WTC11 (cell line): Measurements from ENCODE around the gene TLNRD1. TPM values are rescaled to one million over a fixed set of nuclear protein-coding genes. Genes with fewer than 3 reads are reported as not detected.

ENCODE experiments used
- ATAC-seq: fragments of 200-7000 bp; cut with Tn5 transposase; 2 replicates; pipeline ENCODE4 v1.10.0; 2021; ENCODE audit warnings: mild to moderate bottlenecking, moderate library complexity
- CTCF ChIA-PET: fragments of 300-600 bp; sonication (Branson Sonifier 250); formaldehyde crosslinking; loops from one replicate; lab custom pipeline; 2021; ENCODE audit warnings: antibody characterized with exemption; lab: Charles Lee
- POLR2A ChIA-PET: fragments of 350-600 bp; sonication (Branson Sonifier 250); formaldehyde crosslinking; loops from one replicate; lab custom pipeline; 2021; ENCODE audit warnings: antibody characterized with exemption; lab: Charles Lee
- DNase-seq: peaks from one replicate; pipeline ENCODE4 v3.0.0; 2021; ENCODE audit warnings: low spot score
- H3K27ac Mint-ChIP-seq: 2 replicates; pipeline ENCODE4 v1.8.0; 2021; ENCODE audit warnings: mixed read lengths
- H3K27me3 Mint-ChIP-seq: 2 replicates; pipeline ENCODE4 v1.8.0; 2021; ENCODE audit warnings: low read depth, mild to moderate bottlenecking, moderate library complexity, mixed read lengths
- H3K36me3 Mint-ChIP-seq: 2 replicates; pipeline ENCODE4 v1.8.0; 2021; ENCODE audit warnings: mixed read lengths
- H3K4me1 Mint-ChIP-seq: 2 replicates; pipeline ENCODE4 v1.8.0; 2022; ENCODE audit warnings: mixed read lengths
- H3K4me3 Mint-ChIP-seq: 2 replicates; pipeline ENCODE4 v1.8.0; 2021; ENCODE audit warnings: mild to moderate bottlenecking, moderate library complexity, mixed read lengths
- H3K9me3 Mint-ChIP-seq: 2 replicates; pipeline ENCODE4 v1.8.0; 2021; ENCODE audit warnings: mixed read lengths
- CREM ChIP-seq: sonication (generic); formaldehyde crosslinking; IDR thresholded peaks from 2 replicates; pipeline ENCODE4 v1.8.1; 2022; ENCODE audit warnings: mild to moderate bottlenecking, missing genetic modification reagents, moderate library complexity
- ELF4 ChIP-seq: sonication (generic); formaldehyde crosslinking; IDR thresholded peaks from 2 replicates; pipeline ENCODE4 v1.8.1; 2022; ENCODE audit warnings: low read depth, mild to moderate bottlenecking, moderate library complexity, missing genetic modification reagents
- EMX1 ChIP-seq: fragments of 250-450 bp; sonication (Bioruptor Pico); IDR thresholded peaks from 2 replicates; pipeline ENCODE4 v1.8.0; 2021; ENCODE audit warnings: mild to moderate bottlenecking
- GABPB1 ChIP-seq: sonication (generic); formaldehyde crosslinking; IDR thresholded peaks from 2 replicates; pipeline ENCODE4 v1.8.1; 2023; ENCODE audit warnings: mild to moderate bottlenecking, missing genetic modification reagents
- GRHL2 ChIP-seq: fragments of 250-450 bp; sonication (Bioruptor Pico); IDR thresholded peaks from 2 replicates; pipeline ENCODE4 v1.8.0; 2022; ENCODE audit warnings: mild to moderate bottlenecking, moderate library complexity; ENCODE audit not compliant: insufficient replicate concordance, severe bottlenecking
- HMGA2 ChIP-seq: fragments of 250-450 bp; sonication (Bioruptor Pico); IDR thresholded peaks from 2 replicates; pipeline ENCODE4 v1.4.0; 2021; ENCODE audit warnings: mild to moderate bottlenecking, moderate library complexity
- NR2C2 ChIP-seq: sonication (generic); formaldehyde crosslinking; IDR thresholded peaks from 2 replicates; pipeline ENCODE4 v1.8.0; 2022; ENCODE audit warnings: mild to moderate bottlenecking, missing genetic modification reagents
- RORB ChIP-seq: fragments of 250-450 bp; sonication (Bioruptor Pico); IDR thresholded peaks from 2 replicates; pipeline ENCODE4 v1.9.0; 2021; ENCODE audit warnings: mild to moderate bottlenecking
- SMAD4 ChIP-seq: sonication (generic); formaldehyde crosslinking; IDR thresholded peaks from 2 replicates; pipeline ENCODE4 v1.8.0; 2022; ENCODE audit warnings: mild to moderate bottlenecking, missing genetic modification reagents
- TEAD1 ChIP-seq: sonication (generic); formaldehyde crosslinking; IDR thresholded peaks from 2 replicates; pipeline ENCODE4 v1.8.0; 2022; ENCODE audit warnings: mild to moderate bottlenecking, missing genetic modification reagents
- TEAD4 ChIP-seq: sonication (generic); formaldehyde crosslinking; IDR thresholded peaks from 2 replicates; pipeline ENCODE4 v1.8.0; 2022; ENCODE audit warnings: mild to moderate bottlenecking, missing genetic modification reagents
- USF2 ChIP-seq: sonication (generic); formaldehyde crosslinking; IDR thresholded peaks from 2 replicates; pipeline ENCODE4 v1.8.1; 2023; ENCODE audit warnings: mild to moderate bottlenecking, missing genetic modification reagents, moderate library complexity
- ZBTB21 ChIP-seq: sonication (generic); formaldehyde crosslinking; IDR thresholded peaks from 2 replicates; pipeline ENCODE4 v1.8.1; 2023; ENCODE audit warnings: mild to moderate bottlenecking, missing genetic modification reagents, borderline replicate concordance
- ZNF232 ChIP-seq: sonication (generic); formaldehyde crosslinking; IDR thresholded peaks from 2 replicates; pipeline ENCODE4 v1.8.0; 2022; ENCODE audit warnings: mild to moderate bottlenecking, missing genetic modification reagents
- ZNF416 ChIP-seq: fragments of 250-450 bp; sonication (Bioruptor Pico); IDR thresholded peaks from 2 replicates; pipeline ENCODE4 v1.9.0; 2021; ENCODE audit warnings: mild to moderate bottlenecking, inconsistent platforms
- ZNF423 ChIP-seq: fragments of 250-450 bp; sonication (Bioruptor Pico); IDR thresholded peaks from 2 replicates; pipeline ENCODE4 v2.1.2; 2022; ENCODE audit warnings: mild to moderate bottlenecking, moderate library complexity
- total RNA-seq: library from RNA; stranded (reverse); gene quantifications from 3 replicates; pipeline ENCODE4 v1.2.3, GENCODE V29; 2021
- TF ChIP-seq, protein P1 (sequence below): sonication (generic); formaldehyde crosslinking; IDR thresholded peaks from 2 replicates; pipeline ENCODE4 v1.8.1; 2022; ENCODE audit warnings: low read depth, missing genetic modification reagents, borderline replicate concordance
- TF ChIP-seq, protein P2 (sequence below): sonication (generic); formaldehyde crosslinking; IDR thresholded peaks from 2 replicates; pipeline ENCODE4 v1.8.1; 2023; ENCODE audit warnings: mild to moderate bottlenecking, moderate library complexity, missing genetic modification reagents
- TF ChIP-seq, protein P3 (sequence below): sonication (generic); formaldehyde crosslinking; IDR thresholded peaks from 2 replicates; pipeline ENCODE4 v1.8.1; 2022; ENCODE audit warnings: mild to moderate bottlenecking, moderate library complexity, missing genetic modification reagents
- TF ChIP-seq, protein P4 (sequence below): sonication (generic); formaldehyde crosslinking; conservative IDR thresholded peaks from 2 replicates; pipeline ENCODE4 v1.8.1; 2022; ENCODE audit warnings: mild to moderate bottlenecking, missing genetic modification reagents
- TF ChIP-seq, protein P5 (sequence below): sonication (generic); formaldehyde crosslinking; IDR thresholded peaks from 2 replicates; pipeline ENCODE4 v1.8.0; 2022; ENCODE audit warnings: missing genetic modification reagents

The TLNRD1 gene
- total RNA-seq, 1 experiment from 2014 or later: 26.7 TPM

DNA sequence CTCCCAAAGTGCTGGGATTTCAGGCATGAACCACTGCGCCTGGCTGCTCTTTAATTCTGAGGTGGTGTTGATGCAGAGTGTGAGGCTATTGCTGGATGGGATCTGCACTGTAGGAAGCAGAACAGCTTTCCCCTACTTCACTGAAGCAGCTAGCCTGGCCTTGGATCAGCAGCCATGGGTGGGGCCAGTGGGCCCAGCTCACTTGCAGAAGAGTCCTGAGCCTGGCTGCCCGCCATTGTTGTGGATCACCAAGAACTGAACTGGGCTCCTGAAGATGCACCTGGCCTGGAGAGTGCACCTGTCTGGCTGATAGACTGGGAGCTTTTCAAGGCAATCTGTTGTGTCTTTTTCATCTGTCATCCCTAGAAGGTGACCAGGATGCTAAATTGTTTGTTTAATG lies 11.9 kb downstream of the TLNRD1 start:
- Mint-ChIP-seq H3K4me3 (no peak overlapping the region), H3K36me3 (no peaks in the 10 kb centered on the region), H3K9me3 (no peaks in the 10 kb centered on the region), H3K27me3 (no peaks in the 10 kb centered on the region), H3K27ac (no peak overlapping the region), H3K4me1 (no peaks in the 10 kb centered on the region)
- no peak for ATAC-seq
- no peak for DNase-seq
- POLR2A ChIA-PET: no interaction called here
- CTCF ChIA-PET: interaction anchor here (0.6 to 0.7 kb wide), 3 partner anchors 17 to 254 kb away, joined by 3 read pairs; no protein-coding TSS in a partner anchor
- TF ChIP-seq ZBTB21 (CRISPR knock-in tag) (no peak), ELF4 (CRISPR knock-in tag) (no peak)

DNA sequence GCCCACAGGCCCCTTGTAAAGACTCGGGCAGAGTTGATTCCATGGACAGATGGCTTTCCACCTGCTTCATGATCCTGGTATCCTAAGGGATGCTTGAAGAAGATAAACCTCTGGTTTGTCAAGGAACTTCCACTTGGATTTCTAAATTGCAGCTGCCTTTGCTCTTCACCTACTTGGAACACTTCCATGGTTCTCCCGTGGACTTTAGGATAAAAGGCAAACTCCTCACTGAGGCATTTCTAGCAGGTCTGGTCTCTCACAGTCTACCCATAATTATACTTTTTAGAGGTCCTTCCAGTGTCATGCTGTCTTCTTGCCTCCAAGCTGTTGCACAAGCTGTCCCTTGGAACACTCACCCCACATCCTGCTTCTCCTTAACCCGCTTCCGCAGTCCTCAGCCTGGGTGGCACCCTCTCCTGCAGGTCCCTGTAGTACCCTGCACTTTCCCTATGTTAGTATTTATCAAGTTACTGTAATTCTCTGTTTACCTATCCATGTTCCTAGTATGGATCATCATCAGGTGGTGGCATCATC lies 12.7 kb downstream of the TLNRD1 start:
- no peaks in the 10 kb centered on the region for H3K27me3 Mint-ChIP-seq
- DNase-seq (no peak), ATAC-seq (no peak)
- H3K4me3 Mint-ChIP-seq: no peak overlapping the region
- H3K36me3 Mint-ChIP-seq: no peaks in the 10 kb centered on the region
- no peak overlapping the region for H3K27ac Mint-ChIP-seq
- TF ChIP-seq RORB (CRISPR knock-in tag) (no peak), NR2C2 (CRISPR knock-in tag) (no peak), CREM (CRISPR knock-in tag) (no peak), EMX1 (CRISPR knock-in tag) (no peak), SMAD4 (CRISPR knock-in tag) (no peak), USF2 (CRISPR knock-in tag) (no peak), ZNF423 (CRISPR knock-in tag) (no peak), TEAD4 (CRISPR knock-in tag) (no peak), ZNF416 (CRISPR knock-in tag) (no peak), GRHL2 (CRISPR knock-in tag) (no peak), GABPB1 (CRISPR knock-in tag) (no peak), TEAD1 (no peak), HMGA2 (CRISPR knock-in tag) (no peak), ZNF232 (CRISPR knock-in tag) (no peak)
- TF ChIP-seq, protein P1, sequence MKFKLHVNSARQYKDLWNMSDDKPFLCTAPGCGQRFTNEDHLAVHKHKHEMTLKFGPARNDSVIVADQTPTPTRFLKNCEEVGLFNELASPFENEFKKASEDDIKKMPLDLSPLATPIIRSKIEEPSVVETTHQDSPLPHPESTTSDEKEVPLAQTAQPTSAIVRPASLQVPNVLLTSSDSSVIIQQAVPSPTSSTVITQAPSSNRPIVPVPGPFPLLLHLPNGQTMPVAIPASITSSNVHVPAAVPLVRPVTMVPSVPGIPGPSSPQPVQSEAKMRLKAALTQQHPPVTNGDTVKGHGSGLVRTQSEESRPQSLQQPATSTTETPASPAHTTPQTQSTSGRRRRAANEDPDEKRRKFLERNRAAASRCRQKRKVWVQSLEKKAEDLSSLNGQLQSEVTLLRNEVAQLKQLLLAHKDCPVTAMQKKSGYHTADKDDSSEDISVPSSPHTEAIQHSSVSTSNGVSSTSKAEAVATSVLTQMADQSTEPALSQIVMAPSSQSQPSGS: no peak
- TF ChIP-seq, protein P2, sequence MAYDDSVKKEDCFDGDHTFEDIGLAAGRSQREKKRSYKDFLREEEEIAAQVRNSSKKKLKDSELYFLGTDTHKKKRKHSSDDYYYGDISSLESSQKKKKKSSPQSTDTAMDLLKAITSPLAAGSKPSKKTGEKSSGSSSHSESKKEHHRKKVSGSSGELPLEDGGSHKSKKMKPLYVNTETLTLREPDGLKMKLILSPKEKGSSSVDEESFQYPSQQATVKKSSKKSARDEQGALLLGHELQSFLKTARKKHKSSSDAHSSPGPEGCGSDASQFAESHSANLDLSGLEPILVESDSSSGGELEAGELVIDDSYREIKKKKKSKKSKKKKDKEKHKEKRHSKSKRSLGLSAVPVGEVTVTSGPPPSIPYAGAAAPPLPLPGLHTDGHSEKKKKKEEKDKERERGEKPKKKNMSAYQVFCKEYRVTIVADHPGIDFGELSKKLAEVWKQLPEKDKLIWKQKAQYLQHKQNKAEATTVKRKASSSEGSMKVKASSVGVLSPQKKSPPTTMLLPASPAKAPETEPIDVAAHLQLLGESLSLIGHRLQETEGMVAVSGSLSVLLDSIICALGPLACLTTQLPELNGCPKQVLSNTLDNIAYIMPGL (CRISPR knock-in tag): no peak
- TF ChIP-seq, protein P3, sequence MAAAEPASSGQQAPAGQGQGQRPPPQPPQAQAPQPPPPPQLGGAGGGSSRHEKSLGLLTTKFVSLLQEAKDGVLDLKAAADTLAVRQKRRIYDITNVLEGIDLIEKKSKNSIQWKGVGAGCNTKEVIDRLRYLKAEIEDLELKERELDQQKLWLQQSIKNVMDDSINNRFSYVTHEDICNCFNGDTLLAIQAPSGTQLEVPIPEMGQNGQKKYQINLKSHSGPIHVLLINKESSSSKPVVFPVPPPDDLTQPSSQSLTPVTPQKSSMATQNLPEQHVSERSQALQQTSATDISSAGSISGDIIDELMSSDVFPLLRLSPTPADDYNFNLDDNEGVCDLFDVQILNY (CRISPR knock-in tag): no peak
- TF ChIP-seq, protein P4, sequence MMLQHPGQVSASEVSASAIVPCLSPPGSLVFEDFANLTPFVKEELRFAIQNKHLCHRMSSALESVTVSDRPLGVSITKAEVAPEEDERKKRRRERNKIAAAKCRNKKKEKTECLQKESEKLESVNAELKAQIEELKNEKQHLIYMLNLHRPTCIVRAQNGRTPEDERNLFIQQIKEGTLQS (CRISPR knock-in tag): no peak
- TF ChIP-seq, protein P5, sequence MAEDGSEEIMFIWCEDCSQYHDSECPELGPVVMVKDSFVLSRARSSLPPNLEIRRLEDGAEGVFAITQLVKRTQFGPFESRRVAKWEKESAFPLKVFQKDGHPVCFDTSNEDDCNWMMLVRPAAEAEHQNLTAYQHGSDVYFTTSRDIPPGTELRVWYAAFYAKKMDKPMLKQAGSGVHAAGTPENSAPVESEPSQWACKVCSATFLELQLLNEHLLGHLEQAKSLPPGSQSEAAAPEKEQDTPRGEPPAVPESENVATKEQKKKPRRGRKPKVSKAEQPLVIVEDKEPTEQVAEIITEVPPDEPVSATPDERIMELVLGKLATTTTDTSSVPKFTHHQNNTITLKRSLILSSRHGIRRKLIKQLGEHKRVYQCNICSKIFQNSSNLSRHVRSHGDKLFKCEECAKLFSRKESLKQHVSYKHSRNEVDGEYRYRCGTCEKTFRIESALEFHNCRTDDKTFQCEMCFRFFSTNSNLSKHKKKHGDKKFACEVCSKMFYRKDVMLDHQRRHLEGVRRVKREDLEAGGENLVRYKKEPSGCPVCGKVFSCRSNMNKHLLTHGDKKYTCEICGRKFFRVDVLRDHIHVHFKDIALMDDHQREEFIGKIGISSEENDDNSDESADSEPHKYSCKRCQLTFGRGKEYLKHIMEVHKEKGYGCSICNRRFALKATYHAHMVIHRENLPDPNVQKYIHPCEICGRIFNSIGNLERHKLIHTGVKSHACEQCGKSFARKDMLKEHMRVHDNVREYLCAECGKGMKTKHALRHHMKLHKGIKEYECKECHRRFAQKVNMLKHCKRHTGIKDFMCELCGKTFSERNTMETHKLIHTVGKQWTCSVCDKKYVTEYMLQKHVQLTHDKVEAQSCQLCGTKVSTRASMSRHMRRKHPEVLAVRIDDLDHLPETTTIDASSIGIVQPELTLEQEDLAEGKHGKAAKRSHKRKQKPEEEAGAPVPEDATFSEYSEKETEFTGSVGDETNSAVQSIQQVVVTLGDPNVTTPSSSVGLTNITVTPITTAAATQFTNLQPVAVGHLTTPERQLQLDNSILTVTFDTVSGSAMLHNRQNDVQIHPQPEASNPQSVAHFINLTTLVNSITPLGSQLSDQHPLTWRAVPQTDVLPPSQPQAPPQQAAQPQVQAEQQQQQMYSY (CRISPR knock-in tag): no peak
- ChIA-PET POLR2A (no interaction called here), CTCF (interaction anchor here (0.6 to 0.7 kb wide), 3 partner anchors 18 to 253 kb away, joined by 3 read pairs; no protein-coding TSS in a partner anchor)
- no peaks in the 10 kb centered on the region for H3K4me1 Mint-ChIP-seq
- H3K9me3 Mint-ChIP-seq: no peaks in the 10 kb centered on the region
